Umbilical cord (tissue), 2 donors: ENCODE results near the gene RET. TPM values are rescaled to one million over a fixed set of nuclear protein-coding genes. Genes with fewer than 3 reads are reported as not detected.

Source experiments
- DNase-seq: peaks from one replicate; pipeline ENCODE4 v3.0.0-alpha.2; 2015; ENCODE audit warnings: low spot score
- total RNA-seq: library from RNA; depleted of rRNA; stranded (reverse); fragments of >200 nt; gene quantifications from one replicate; pipeline ENCODE4 v1.2.3, GENCODE V29; 2014; ENCODE audit warnings: low replicate concordance; ENCODE audit not compliant: insufficient read depth

RET gene
- total RNA-seq, 1 donor from 2014 or later = 4.3 TPM

DNA sequence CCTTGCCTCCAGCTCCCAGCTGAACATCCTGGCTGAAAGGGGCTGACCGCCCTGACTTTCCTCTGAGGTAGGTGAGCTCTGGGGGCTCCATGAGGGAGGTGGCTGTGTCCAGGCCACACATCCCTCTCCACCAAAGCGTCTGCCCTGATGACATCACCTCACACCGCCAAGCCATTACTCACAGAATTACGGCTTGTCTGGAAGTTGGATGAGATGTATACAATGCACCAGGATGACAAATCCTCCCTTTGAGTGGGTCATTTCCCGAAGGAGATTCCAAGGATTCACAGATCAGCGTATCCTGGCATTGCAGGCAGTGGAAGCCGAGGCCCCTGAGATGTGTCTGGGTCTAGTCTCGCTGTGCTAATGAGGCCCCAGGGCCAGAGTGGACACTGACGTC, 15.1 kb upstream of the RET start:
- DNase-seq = no peak

DNA sequence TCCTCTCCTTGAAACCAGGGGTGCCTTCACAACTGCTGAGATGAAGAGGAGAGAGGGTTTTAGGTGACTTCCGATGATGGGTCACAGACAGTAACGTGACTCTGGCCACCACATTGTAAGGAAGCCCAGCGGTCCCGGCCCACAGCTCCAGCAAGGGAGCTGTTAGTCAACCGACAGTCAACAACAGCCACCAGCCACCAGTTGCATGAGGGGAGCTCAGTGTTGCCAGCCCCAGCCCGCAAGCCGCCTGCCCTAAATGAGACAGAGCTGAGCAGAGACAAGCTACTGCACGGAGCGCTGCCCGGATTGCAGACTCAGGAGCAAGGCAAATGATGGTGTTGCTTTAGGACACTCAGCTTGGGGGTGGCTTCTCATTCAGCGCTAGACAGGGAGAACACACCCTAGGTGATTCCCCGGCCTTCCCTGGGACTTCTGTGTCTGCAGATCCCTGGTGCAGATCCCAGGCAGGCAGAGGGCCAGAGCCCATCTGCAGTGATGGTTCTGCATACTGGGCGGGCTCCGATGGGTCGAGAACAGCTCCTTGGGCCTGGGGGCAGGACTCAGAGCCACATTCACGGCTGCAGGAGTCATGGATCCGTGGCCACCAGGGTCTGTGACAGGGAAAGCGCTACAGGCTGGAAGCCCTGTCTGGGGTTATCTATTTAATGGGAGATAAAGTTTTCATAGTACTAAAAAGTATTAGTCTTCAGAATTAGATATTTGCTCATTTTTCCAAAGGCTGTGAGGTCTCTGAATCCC, 14.3 kb upstream of the RET start:
- peak; percentile 22 for DNase-seq

DNA sequence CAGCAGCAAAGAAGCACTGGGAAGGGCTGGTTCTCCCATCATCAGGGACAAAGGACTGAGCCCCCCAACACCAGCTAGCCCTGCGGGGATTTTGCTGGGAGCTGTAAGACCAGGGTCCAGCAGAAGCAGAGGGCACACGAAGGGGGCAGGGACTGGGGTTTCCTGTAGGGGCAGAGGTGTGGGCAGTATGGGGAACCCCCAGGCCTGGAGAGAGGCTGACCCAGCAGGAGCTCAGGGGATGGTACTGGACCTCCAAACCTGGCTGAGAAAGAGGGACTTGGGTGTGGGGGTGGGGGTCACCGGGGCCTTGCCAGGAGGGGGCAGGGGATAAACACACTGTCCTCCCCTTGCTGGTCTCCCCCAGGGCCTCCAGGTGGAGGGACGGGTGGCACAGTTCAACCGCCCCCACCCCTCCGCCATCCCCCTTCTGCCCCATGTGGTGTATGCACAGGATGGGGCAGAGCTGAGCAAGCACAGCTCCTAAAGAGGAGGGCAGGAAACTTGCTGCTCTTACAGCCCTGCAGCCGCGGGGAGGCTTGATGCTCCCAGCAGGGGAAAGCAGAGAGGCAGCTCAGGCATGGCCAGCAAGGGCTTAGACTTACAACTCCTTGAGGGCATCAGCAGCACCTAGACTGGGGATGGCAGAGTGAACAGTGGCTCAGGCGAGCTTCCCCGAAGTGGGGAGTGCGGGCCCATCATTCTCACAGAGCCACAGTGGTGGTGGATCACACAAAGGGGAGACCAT, 12.4 kb upstream of the RET start:
- DNase-seq = no peak

DNA sequence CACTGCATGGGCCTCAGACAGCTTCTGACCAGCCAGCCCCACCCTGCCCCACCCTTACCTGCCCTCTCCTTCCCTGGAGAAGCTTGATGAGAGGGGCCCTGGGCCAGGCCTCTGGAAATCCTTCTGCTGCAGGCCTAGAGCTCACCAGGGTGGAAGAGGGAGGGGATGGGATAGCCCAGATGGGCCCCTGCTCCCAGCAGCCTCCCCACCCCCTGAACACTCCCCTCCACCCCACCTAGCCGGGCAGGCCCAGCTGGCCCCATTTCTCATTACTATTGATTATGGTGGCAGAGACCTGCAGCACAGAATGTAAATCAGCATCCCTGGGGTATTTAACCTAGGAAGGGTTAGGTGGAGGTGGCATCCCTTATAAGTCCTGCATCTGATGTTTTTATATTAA, 11.6 kb upstream of the RET start:
- no peak for DNase-seq

DNA sequence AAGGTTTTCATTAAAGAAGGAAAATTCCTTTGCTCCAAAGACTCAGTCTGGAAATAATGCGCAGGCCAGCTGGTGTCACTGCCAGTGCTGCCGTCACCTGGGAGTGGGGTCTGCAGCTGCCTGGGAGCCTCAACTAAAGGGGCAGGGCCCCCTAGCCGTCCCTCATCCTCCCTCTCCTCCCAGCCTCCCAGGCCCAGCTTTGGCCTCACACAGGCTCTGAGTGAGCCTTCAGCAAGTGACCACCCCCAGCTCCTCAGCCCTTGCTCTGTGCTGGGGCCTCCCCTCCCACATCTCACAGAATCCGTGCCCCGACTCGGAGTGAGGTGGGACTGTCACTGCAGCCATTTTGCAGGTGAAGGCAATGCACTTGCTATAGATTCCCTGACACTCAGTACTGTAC, 11.1 kb upstream of the RET start:
- DNase-seq = no peak

DNA sequence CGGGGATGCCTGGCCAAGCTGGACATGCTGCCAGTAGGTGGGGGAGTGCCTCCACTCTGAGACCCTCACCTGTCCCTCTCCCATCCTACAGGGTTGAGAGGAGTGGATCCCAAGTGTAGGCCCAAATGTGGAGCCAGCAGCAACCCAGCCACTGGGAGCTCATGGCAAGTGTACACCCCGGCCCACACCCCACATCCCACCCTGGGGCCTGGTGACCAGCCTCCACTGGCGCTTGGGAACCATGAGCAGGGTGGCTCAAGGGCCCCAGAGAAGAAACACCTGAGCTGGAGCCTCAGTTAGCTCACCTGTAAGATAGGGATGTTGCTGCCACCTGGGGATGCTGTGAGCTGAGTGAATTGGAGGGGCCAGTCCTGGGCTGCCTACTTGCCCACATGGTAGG, 10.4 kb upstream of the RET start:
- DNase-seq = no peak

DNA sequence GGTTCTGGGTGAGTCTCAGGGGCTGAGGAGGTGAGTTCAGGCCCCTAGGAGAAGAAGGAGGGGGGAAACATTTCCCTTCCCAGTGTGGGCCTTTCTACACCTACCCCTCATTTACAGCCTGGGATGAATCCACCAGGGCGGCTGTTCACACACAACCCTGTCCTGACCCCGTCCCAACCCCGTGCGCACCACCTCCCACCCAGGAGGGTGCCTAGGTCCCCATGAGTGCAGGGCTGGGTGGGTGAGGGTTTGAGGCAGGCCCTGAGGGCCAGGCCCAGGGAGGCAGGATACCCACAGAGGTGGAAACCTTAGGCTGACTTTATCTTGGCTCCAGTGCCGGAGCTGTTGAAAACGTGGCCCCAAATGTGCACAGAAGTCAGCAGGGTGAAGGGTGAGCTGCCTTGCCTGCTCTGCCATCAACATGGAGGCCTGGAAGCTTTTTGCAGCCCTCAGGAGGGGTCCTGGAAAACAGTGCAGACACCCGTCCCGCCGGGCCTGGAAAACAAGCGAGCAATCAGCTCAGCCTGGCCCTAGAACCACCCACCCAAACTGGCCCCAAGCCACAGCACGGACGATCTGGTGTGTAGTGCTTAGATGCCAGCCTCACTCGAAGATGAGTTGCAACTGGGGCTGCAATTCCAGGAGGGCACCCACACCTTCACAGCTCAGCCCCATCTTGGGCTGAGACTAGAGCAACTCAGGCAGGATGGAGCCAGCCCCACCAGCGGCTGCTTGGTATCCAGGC, 9.3 kb upstream of the RET start:
- DNase-seq = no peak

DNA sequence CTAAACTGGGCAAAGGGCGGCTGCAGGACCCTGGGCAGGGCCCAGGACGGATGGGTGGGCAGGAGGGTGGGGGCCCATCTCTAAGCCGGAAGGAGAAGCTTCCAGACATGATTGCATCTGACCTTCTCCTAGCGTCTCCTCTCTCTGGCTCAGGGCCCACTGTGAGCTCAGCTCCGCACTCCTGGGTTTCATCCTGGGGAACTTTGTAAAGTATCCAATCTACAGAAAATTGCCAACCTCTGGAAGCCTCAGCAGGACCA, 8.8 kb upstream of the RET start:
- peak; percentile 54 for DNase-seq

DNA sequence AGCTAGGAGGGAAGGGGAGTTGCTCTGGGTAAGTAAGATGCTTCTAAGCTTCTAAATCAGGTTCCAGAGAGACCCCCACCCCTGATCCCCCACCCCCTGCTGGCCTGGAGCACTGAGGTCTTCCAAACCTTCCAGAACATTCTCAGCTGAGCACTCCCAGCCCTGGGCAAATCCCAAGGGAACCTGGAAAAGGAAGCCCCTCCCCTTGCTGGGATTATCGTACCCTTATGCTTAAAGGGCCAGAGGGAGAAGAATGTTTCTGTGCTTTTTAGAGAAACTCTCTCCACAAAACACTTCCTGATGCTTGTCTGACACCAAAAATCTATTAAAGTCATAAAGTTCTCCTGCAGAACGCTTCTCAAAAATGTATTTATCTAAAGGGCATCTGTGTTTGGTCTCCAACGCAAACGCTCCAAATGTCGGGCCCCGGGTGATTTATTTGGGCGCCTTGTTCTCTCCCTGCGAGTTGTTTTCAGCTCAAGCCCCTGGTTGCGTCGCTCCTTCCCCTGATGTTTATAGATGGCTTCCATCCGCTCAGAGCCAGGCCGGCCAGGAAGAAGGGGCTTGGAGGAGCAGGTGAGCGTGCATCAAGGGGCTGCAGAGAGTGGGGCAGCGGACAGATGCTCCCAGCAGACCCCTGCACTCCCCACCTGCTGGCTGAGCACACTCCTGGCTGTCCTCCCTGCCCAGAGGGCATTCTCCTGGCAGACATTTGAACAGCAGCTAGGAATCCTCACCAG, 8.2 kb upstream of the RET start:
- peak; percentile 71 for DNase-seq

DNA sequence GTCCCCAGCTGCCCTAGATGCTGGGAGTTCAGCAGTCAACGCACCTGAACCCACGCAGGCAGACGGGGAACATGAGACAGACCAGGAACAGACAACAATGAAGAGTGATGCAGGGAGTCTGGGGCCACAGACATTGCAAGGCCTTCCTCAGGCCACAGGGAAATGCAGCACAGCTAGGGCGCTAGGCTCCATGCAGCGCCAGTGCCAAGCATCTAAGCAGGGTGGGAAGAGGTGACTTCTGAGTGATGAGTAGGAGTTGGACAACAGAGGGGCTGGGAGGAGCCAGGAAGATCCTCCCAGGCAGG, 7.7 kb upstream of the RET start:
- no peak for DNase-seq

DNA sequence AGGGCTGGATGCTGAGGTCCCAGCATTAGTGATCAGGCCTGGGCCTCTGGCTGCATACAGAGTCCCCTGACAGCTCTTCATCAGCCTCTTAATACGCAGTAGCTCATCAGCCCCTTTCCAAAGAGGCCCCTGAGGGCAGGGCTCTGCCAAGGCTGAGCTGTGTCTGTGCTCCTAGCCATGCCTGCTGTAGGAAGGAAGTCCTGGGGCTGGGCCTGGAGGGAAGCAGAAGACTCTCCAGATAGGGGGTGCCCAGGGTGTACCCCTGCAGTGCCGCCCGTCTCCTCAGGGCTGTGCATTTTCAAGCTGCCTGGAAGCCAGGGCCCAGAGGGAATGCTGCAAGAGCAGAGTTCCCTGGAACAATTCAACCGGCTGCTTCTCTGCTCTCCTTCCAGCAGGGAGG, 7.3 kb upstream of the RET start:
- peak; percentile 60 for DNase-seq

DNA sequence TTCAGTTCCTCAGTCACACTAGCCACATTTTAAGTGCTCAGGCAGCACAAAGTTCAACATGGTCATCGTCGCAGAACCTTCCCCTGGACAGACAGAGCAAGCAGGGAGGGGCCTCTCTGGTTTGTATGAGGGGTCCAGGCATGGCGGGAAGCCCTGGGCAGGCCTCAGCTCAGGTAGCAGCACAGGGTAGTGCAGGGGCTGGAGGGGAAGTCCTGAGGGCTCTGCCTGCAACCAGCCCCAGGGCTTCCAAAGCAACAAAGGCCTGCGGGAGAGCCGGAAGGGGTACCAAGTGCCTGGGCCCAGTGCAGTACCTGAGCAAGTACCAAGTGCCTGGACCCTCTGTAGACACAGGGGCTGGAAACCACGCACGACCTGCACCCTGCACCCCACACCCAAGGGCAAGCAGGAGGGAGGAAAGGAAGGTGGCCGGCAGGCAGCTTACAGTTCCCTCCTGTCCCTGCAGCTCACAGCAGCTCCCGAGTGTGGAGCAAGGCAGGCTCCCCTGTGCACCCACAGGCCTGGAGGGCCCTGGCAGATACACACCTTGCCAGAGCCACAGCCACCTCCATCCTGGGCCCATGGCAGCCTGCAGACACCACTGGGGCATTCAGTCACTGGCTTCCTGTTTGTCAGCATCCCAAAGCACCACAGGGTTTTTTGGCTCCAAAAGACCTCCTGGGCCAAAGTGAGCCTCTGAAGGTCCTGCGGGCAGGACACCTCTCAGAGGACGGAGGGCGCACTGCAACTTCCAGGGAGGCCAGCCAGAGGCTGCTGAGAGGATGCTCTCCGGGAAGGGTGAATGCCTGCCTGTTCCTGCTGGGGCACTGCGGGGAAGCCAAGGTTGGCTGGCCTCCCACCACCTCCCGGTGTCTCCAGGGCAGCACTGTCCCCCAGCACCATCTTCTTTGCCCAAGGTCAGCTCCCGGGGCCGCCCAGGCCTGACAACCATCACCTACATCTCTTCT, 6.5 kb upstream of the RET start:
- DNase-seq = no peak

DNA sequence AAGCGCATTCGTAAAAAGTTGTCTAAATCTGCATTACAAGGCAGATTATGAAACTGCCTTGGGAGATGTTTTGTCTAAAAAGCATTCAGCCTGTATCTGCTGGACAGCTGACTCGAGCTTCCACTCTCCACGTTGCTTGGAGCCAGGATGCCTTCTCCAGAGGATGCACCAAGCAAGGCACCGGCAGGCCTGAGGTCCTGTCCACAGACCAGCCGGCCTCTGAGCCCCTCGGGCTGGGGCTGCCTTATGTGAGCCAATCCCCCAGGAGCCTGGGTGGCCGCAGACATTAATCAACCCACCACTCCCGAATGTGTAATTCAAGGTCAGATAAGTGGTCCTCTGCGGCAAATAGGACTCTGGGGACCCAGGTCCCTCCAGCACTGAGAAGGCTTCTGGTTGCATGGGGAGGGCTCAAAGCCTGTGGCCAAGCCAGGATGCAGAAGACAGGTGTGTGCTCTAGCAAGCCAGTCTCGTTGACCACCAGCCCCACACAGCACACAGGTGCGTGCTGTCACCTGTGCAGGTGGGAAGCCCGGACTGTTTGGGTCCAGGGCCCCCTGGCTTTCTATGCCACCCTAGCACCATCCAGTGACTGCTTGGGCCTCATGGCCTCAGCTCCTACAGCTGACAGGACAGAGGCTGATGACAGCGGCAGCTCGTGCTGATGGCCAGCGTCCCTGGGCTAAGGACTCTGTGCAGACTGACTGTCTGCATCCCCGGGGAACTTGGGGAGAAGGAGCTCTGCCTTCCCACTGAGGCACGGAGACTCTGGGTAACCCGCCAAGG, 4.8 kb upstream of the RET start:
- DNase-seq = no peak

DNA sequence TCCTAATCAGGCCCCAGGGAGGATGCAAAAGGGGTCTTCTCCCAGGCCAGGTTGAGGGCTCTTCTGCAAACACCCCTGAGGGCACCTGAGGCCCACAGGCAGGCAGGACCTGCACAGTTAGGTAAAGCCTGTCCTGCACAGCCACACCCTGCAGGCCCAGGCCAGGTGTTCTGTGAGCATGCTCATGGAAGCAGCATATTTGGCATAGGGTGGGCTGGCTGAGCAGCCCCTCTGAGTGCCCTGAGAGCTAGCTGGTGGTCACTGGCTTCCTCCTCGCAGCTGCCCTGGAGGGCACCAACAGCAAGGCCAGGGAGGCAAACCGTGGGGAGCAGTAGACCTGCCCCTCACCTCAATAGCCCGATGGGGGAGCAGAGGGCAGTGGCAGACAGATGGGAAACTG, 3.7 kb upstream of the RET start:
- DNase-seq = no peak

DNA sequence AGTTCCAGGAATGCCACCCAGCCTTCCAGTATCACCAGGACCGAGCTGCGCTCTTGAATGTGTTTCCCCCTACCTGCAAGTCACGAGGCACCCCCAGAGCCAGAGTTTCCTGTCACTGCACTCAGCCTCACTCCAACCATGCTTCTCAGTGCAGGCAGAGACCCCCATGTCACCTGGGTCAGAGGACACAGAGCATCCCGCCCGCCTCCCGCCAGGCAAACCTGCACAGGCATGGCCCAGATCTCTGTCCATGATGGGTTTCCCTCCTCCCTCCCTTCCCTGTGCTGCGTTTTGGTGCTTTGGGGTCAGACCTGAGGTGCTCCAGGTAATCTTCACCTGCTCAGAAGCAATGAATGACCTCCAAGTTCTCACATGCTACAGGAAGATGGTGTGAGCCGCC, 3.1 kb upstream of the RET start:
- no peak for DNase-seq

DNA sequence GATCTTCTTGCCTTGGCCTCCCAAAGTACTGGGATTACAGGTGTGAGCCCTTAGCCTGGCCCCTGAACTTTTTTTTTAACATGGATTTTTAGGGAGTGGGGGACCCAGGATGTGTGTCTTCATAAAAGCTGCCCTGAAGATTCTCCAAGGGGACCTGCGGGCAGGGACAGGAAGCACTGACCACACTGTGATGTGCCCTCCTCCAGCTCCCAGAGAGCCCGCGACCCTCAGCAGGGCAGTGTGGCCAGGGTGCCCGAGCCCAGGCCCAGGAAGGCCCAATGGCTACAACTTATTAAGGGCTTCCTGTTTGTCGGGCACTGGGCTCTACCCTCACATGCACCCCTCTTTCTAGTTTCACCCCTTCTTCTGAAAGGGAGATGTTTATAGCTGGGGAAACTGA, 2.5 kb upstream of the RET start:
- no peak for DNase-seq

DNA sequence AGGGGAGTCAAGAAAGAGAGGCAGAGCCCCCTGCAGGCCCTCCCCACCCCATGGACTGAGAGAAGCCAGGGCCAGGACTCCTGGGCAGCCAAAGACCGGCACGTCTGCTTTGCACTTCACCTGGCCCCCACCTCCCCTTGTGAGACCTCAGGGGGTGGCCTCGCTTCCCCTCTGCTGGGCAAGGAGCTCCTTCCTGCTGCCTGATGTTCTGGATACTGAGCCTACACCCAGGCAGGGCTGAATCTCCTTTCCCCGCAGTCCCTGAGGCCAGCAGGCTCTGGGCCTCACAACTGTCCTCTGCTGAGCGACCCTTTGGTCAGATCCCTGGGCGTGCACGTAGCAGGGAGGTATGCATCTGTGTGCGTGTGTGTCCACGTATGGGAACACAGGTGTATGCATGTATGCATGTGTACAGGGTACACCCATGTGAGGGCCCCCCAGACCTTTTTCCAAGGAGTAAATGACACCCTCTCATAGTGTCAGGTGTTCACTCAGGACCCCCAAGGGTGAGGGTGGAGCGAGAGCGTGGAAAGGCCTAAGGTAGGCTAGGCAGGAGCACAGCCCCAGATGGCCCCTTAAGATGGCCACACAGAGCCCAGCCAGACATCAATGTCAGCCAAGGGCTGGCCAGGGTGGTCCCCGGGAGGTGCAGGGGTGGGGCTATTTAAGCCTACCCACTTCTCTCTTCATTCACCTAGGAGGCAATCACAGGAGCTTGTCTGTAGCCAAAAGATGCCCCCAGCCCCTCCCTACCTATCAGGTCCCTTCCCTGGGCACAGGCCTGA, 1.9 kb upstream of the RET start:
- no peak for DNase-seq

DNA sequence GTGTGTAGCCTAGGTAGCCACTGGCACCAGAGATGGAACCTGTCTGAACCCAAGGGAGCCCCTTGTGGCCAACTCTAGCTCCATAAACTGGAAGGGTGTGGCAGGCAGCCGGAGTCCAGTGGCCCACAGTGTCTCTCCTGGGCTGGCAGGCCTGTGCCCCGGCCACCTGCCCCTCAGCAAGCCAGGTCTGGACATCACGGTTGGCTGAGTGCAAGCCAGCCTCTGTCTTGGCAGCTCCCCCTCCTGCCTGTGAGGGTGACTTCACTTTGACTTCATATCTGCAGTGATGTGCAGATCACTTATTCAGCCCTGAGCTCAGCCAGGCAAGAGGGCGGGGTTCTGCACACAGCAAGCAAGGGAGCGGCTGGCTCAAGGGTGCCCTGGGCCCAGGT, 1.3 kb upstream of the RET start:
- peak; percentile 35 for DNase-seq

DNA sequence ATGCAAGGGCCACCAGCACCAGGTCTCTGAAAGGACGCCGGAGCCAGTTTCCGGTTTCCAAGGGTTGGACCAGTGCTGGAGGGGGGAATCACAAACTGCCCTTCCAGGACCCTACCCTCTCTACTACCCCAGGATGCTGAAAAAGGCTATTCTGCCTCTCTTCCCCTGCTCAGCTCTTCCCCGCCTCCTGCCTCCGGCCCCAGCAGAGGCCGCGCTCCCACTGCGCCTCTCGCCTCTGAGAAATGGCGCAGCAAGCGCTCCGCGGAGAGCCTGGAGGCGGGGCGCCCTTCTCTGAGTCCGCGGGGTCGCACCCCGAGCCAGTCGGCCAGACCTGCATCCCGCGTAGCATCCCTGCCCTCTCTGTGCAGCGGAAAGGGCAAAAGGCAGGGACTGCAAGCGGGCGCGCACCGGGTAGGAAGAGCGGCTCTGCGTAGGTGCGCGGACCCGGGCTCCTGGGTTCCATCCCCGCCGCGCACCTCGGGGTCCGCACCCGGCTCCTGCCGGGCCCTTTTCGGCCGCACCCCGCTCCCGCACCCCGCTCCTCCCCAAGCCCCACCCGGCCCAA, 476 bp upstream of the RET start:
- DNase-seq = peak; percentile 38
